ENCODE data around the gene ALDH1B1. TPM values are rescaled to one million over a fixed set of nuclear protein-coding genes. Genes with fewer than 3 reads are reported as not detected.

The ALDH1B1 gene
- polyA plus RNA-seq, 1 donor (not counting 4 experiments of a cell fraction or from before 2014, with no cell fraction given), result 14.4 TPM

GRCh38 chr9:38380230-38380871 lies 12.2 kb upstream of the ALDH1B1 start:
- Histone ChIP-seq H3K9ac (ENCODE audit: control insufficient read depth, extremely low read depth, insufficient read depth, low read length) (no peak overlapping the region), H3K4me1 (ENCODE audit: control insufficient read depth, extremely low read depth, insufficient read depth, low read length) (no peaks in the 10 kb centered on the region), H3K4me2 (ENCODE audit: control insufficient read depth, extremely low read depth, insufficient read depth, low read depth, low read length) (no peak overlapping the region), H4K20me1 (ENCODE audit: control insufficient read depth, extremely low read depth, insufficient read depth, low read length) (no peaks in the 10 kb centered on the region), H2AFZ (ENCODE audit: control insufficient read depth, low read length) (no peak overlapping the region), H3K9me1 (ENCODE audit: control insufficient read depth, extremely low read depth, insufficient read depth, low read length) (no peaks in the 10 kb centered on the region), H3K27me3 (ENCODE audit: control insufficient read depth, extremely low read depth, insufficient read depth, low read length) (no peaks in the 10 kb centered on the region), H3K4me3 (ENCODE audit: control insufficient read depth in 2 of 3, extremely low read depth in 1 of 3, insufficient read depth in 2 of 3, low read depth in 1 of 3, low read length in 3 of 3) (no peak overlapping the region), H3K36me3 (ENCODE audit: control insufficient read depth in 2 of 2, extremely low read depth in 1 of 2, insufficient read depth in 2 of 2, low read length in 2 of 2) (no peaks in the 10 kb centered on the region), H3K9me3 (ENCODE audit: control insufficient read depth, low read depth, low read length) (no peaks in the 10 kb centered on the region), H3K27ac (ENCODE audit: control insufficient read depth, insufficient read depth, low read length) (no peak overlapping the region), H3K79me2 (ENCODE audit: control insufficient read depth, insufficient read depth, low read length) (no peaks in the 10 kb centered on the region)
- FAIRE-seq (no peak), DNase-seq (ENCODE audit: low read depth, low spot score) (no peak)
- TF ChIP-seq, protein P1, sequence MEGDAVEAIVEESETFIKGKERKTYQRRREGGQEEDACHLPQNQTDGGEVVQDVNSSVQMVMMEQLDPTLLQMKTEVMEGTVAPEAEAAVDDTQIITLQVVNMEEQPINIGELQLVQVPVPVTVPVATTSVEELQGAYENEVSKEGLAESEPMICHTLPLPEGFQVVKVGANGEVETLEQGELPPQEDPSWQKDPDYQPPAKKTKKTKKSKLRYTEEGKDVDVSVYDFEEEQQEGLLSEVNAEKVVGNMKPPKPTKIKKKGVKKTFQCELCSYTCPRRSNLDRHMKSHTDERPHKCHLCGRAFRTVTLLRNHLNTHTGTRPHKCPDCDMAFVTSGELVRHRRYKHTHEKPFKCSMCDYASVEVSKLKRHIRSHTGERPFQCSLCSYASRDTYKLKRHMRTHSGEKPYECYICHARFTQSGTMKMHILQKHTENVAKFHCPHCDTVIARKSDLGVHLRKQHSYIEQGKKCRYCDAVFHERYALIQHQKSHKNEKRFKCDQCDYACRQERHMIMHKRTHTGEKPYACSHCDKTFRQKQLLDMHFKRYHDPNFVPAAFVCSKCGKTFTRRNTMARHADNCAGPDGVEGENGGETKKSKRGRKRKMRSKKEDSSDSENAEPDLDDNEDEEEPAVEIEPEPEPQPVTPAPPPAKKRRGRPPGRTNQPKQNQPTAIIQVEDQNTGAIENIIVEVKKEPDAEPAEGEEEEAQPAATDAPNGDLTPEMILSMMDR (optimal IDR thresholded peaks at IDR 0.05 in 1 of 3, IDR thresholded peaks at IDR 0.05 in 1 of 3, conservative IDR thresholded peaks at IDR 0.05 in 1 of 3; ENCODE audit: extremely low read depth in 1 of 3, insufficient read depth in 2 of 3, low read length in 3 of 3), result no peak
- no peak for TF ChIP-seq EZH2 (IDR thresholded peaks at IDR 0.05; ENCODE audit: low read length)
- dilution Hi-C loops (cut with MboI; ENCODE audit: extremely low pct_ligation_motif_present, low sequenced_read_pairs), result no loop called here

- no peak for TF ChIP-seq EZH2 (IDR thresholded peaks at IDR 0.05; ENCODE audit: low read length)
- TF ChIP-seq, protein P1 (optimal IDR thresholded peaks at IDR 0.05 in 1 of 3, IDR thresholded peaks at IDR 0.05 in 1 of 3, conservative IDR thresholded peaks at IDR 0.05 in 1 of 3; ENCODE audit: extremely low read depth in 1 of 3, insufficient read depth in 2 of 3, low read length in 3 of 3), result no peak
- H3K4me2 ChIP-seq (ENCODE audit: control insufficient read depth, extremely low read depth, insufficient read depth, low read depth, low read length), result no peak overlapping the region
These were observed 11.5 kb upstream of the ALDH1B1 start for GRCh38 chr9:38380872-38381534.

More at GRCh38 chr9:38380872-38381534, 11.5 kb upstream of the ALDH1B1 start:
- no peaks in the 10 kb centered on the region for H3K4me1 ChIP-seq (ENCODE audit: control insufficient read depth, extremely low read depth, insufficient read depth, low read length)
- H3K4me3 ChIP-seq (ENCODE audit: control insufficient read depth in 2 of 3, extremely low read depth in 1 of 3, insufficient read depth in 2 of 3, low read depth in 1 of 3, low read length in 3 of 3), result no peak overlapping the region
- FAIRE-seq (no peak), DNase-seq (ENCODE audit: low read depth, low spot score) (no peak)
- no peaks in the 10 kb centered on the region for H3K36me3 ChIP-seq (ENCODE audit: control insufficient read depth in 2 of 2, extremely low read depth in 1 of 2, insufficient read depth in 2 of 2, low read length in 2 of 2)
- H3K9ac ChIP-seq (ENCODE audit: control insufficient read depth, extremely low read depth, insufficient read depth, low read length), result no peak overlapping the region
- H2AFZ ChIP-seq (ENCODE audit: control insufficient read depth, low read length), result no peak overlapping the region
- H3K27me3 ChIP-seq (ENCODE audit: control insufficient read depth, extremely low read depth, insufficient read depth, low read length), result no peaks in the 10 kb centered on the region
- no peaks in the 10 kb centered on the region for H3K79me2 ChIP-seq (ENCODE audit: control insufficient read depth, insufficient read depth, low read length)
- no peaks in the 10 kb centered on the region for H3K9me1 ChIP-seq (ENCODE audit: control insufficient read depth, extremely low read depth, insufficient read depth, low read length)
- no peaks in the 10 kb centered on the region for H3K9me3 ChIP-seq (ENCODE audit: control insufficient read depth, low read depth, low read length)
- no peak overlapping the region for H3K27ac ChIP-seq (ENCODE audit: control insufficient read depth, insufficient read depth, low read length)
- dilution Hi-C loops (cut with MboI; ENCODE audit: extremely low pct_ligation_motif_present, low sequenced_read_pairs), result no loop called here
- no peaks in the 10 kb centered on the region for H4K20me1 ChIP-seq (ENCODE audit: control insufficient read depth, extremely low read depth, insufficient read depth, low read length)

All from keratinocyte (primary cell).